A204.1 (cell line): ENCODE data around the gene ROS1.

Source experiments
- FAIRE-seq: peaks from 2 replicates; lab custom pipeline; 2012; peaks lifted over from hg19 to GRCh38; lab: Jason Lieb, UNC

ROS1 gene

DNA sequence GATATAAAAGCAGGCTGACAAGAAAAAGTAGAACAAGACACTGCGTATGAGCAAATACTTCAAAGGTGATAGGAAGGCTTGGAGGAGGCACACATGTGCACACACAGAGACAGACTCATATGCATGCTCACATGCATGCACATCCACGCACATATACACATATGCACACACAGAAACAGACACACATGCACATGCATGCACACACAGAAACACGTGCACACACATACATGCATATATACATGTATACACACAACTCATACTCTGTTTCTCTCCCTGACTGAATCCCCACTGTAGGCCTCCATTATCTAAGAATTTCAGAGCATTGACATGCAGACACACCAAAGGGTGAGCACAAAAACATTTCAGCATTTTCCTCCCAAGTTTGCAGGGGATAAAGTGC is 116.7 kb downstream of the ROS1 start:
- FAIRE-seq: no peak

DNA sequence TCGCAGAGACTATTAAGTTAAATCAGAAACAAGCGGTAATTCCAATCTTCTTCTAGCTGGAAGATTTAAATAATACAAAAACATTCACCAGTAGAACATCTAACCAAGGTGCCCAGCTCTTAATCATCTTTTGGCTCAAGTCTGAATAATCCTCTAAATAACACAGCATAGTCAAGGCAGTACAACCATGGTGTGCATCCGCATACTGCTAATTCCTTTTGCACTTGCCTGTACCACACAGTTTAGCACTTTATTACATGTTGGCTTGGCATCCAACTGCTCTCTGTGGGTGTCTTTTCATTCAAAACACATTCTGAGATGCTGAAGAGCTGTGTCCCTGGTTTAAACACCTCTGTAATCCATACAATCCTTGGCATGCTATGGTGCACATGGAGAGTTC is 118.1 kb downstream of the ROS1 start:
- FAIRE-seq: no peak

DNA sequence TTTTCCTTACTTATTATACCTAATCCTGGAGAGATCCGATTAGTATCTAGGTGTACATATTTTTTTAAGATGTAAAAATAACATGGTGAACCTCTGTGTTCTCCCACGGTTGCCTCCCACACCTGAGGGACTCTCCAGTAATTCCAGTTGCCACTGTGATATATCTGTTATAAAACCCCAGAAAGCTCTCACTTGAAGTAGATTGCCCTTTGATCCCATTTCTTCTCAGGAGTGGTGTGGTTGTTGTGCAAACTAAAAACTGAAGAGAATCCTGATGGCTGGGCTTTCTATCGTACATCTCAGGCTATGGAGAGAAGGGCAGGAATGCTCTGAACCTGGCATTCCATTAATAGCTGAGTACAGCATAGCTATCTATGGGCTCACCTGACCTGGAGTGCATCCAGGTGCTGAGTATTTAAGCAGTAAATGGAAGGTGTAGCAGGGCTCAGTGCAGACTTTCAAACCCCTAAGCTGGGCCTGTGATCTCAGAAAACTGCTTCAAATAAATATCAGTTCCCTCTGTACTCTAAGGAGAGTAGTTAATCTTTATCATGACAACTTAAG is 119.4 kb downstream of the ROS1 start:
- FAIRE-seq: no peak

DNA sequence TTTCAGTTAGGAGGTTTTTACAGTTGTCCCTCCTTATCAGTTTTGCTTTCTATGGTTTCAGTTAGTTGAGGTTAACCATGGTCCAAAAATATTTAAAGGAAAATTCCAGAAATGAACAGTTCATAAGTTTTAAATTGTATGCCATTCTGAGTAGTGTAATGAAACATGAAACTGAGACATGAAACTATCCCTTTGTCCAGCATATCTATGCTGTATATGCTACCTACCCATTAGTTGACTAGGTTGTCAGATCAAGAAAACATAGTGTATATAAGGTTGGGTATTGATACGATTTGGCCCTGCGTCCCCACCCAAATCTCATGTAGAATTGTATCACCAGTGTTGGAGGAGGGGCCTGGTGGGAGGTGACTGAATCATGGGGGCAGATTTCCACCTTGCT is 121.3 kb downstream of the ROS1 start:
- no peak for FAIRE-seq

DNA sequence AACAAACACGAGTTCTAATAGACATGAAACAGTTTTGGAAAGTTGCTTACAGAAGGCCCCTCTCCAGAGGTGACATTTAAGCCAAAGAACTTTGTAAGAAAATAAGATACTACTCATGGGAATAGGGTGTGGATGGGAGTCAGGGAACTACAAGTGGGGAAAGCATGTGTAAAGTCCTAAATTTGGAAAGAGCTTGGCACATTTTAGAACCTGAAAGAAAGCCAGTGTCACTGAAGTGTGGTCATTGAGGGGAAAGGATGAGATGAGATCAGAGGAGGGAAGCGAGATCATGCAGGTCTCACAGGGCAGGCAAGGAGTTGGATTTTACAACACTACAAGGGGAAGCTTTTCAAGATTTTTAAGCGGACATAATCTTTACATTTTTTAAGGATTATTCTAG is 122.4 kb downstream of the ROS1 start:
- FAIRE-seq: no peak

DNA sequence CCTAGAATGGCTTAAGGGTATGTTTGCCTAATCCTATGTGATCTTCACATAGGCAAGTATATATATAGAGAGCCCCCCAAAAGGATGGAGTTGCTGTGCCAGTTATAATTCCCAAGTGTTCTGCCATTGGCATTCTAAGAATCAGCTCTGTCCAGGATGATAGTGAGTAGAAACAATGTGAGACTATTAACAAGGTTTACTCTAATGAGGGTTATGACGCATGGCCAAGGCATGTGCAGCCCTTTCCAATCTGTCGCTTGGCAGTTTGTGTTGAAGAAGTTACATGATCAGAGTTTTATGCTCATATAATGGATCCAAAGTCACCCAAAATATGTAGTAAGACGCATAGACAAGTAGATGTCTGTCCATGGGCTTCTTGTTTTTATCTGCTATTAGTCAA is 126.8 kb downstream of the ROS1 start:
- no peak for FAIRE-seq

DNA sequence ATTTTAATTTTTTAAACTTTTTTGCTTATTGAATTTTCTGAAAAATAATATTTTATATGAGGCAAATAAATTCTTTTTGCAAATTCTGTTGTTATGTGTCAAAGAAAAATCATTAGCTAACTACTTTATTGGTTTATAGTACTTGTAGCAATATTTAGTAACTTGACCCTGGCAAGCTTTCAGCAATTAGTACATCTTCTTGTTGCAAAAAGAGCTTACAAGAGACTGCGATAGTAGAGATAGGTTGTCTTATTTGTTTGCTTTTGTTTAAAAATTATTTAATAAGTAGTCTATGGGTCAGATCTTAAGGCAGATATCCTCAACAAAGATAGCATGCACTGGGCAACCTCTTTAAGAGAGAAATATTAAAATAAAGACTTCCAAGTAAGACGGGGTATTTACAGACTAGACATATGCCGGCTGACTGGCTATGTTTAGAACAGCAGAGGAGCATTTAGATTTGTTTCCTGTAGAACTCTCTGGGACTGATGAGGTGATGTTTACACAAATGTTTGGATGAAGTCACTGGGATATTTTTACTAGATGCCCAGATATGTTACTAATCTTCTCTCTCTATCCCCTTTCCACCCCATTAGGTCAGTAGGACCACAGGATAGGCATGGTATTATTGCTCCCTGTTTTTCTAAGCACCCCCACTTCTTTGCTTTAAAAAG is 135.4 kb downstream of the ROS1 start:
- no peak for FAIRE-seq

DNA sequence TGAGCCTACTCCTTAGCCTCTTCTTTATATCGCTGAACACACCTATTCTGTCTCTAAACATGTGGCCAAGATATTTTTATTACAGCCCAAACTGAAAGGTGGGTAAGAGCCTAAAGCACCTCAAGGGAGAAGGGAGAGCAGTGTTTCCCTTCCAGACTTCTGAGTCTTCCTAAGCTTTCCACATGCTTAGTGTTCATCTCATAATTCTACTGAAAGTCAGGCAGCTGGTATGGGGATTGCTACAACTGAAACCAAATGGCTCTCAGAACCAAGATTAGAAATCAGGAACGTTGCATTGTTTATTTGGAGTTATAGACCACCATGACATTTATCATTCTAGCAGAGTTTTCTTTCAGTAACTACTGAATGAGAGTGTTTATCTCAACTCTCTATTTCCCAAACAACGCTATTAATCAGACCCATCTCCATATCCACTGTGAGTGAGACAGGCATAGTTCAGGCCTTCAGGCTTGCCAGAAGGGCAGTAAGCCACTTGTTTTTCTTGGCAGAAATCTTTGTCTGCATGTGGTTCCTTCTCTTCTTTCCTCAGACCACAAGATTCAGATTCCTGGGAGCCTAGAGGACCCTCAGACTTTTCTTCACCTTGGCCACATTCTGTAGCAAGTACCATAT is 137.5 kb downstream of the ROS1 start:
- no peak for FAIRE-seq

DNA sequence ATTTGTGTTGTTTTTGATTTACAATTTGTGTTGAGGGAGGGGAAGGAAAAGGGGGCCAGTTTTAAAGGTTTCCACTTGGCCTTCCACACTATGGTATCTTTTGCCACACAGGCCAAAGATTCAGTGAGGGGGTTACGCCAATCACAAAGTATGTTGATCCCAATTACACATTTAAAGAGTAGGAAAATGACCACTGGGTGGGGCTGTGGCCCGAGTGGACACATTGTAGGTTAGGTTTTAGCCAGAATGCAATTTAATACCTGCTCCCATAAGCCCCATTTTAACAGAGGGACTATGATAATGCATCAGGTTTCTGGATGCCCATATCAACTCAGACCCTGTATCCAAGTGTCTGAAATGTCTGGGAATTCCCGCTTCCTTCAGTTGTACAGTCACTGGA is 144.8 kb downstream of the ROS1 start:
- no peak for FAIRE-seq

DNA sequence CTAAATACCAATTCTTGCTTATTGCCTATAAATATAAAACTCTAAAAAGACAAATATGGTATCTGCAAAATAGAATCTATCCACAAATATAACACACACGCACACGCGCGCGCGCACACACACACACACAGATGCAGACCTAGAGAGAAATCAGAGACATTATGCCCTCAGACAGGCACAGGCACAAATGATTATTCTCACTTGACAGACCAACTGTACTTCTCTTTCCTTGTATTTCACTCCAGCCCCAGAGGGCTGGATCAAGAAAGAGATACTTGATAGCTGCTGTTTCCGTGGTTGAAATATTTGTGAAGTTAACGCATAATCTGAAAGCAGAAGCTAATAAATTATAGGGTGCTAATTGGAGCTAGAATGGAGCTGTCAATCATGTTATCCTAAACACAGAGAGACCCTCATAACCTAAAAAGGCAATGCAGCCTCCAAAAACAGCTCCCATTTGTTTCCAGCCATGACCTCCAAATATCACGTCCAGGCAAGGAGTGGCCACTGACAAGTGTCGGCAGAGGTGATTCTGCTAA is 148.9 kb downstream of the ROS1 start:
- no peak for FAIRE-seq

DNA sequence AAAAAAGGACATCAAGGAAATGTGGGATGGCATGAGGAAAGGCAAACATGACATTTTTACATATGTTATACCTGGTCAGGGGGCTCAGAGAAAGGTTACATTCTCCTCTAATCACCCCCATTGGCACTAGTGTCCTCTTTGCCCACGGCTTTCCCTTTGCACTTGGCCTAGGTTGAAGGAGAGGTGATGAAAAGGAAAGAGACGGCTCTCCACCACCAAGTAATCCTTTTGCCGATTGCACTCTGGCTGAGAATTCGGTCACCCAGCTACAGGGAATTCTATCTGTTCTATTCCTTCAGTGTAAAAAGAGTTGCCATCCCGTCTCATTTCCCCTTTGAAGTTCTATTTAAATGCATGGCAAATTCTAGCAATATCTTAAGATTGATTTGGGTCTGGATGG is 150.0 kb downstream of the ROS1 start:
- FAIRE-seq: no peak

DNA sequence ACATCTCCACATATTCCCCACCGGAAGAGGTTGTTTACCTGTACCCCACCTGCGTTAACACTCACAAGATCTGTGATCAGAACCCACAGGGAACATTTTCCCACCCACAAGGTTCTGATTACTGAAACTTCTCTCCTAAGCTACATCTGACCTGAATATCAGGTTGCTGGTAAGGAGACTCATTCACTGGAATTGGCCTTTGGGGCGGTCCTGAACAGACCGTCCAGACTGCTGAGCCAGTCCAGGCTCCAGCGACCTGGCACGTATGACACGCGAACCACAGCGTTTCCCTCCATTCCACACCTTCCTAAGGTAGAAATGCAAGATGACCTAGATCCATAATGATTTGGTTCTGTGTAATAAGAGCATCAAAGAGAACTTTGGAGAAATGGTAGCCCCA is 150.5 kb downstream of the ROS1 start:
- FAIRE-seq: no peak

DNA sequence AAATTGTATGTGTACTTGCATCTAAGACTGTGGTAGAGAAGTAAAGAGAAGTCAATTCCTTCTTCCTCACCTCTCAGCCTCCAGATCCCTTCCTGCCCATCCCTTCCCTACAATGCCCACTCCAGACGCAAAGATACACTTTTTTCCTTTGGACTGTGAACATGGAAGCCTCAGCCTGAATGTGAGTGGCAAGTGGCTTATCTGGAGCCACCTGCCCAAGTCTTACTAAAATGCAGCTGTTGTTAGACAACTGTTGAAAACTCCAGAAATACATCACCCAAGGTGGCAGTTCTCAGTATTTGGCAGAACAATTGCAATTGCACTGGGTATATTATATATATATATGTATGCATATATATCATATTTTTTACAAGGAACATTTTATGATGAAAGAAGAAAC is 152.9 kb downstream of the ROS1 start:
- no peak for FAIRE-seq

DNA sequence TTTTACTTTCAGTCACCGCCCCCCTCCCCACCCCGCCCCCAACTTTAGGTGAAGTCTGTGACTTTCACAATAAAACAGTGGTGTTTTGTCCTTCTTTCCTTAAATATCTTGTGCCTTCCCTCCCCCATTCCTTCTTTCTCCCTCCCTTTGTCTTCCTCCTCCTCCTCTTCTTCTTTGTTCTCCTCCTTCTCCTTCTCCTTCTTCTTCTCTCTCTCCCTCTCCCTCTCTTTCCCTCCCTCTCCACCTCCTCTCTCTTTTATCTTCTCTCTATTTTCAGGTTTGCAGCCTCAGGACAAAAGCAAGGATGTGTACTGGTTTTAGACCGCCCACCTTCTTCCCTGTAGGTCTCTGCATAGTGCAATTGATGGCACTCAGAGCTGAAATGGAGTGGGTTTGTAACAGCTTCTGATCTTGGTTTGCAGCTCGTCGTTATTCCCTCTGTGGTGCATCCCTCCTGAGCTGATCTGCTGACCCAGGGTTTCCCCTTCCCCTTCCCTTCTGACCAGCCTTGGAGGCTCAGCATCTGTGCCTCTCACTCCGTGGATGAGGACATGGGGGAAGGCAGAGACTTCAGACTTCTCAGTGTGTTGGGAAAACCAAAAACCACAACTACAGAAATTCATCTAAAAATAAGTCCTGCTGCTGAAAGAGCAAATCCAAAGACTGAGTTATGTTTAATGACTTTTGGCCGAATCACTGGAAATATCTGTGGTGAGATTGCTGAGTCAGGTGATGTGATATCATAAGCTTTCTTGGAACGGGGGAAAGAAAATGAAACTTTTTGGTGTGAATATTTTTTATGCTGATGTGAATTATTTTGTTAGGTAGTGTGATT is 153.5 kb downstream of the ROS1 start:
- FAIRE-seq: no peak

DNA sequence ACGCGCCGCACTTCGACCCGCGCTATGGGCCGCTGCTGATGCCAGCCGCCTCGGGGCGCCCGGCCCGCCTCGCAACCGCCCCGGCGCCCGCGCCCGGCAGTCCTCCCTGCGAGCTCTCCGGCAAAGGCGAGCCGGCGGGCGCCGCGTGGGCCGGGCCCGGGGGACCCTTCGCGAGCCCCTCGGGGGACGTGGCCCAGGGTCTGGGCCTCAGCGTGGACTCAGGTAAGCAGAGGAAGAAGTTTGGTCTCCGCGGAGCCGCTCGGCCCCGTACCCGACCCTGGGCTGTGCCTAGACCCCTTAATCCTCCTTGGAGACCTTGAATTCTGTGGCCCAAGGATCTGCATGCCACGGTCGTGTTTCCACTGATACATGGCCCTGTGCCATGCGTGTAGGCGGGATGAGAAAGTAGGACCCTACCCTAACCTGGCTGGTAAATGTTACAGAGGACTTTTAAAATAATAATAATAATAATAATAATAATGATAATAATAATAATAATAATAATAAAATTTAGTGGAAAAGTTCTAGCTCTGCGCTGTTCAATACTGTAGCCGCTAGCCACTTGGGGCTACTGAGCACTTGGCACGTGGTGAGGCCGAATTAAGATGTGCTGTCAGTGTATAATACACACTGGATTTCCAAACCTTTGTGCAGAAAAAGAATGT is 154.8 kb downstream of the ROS1 start:
- FAIRE-seq: no peak

DNA sequence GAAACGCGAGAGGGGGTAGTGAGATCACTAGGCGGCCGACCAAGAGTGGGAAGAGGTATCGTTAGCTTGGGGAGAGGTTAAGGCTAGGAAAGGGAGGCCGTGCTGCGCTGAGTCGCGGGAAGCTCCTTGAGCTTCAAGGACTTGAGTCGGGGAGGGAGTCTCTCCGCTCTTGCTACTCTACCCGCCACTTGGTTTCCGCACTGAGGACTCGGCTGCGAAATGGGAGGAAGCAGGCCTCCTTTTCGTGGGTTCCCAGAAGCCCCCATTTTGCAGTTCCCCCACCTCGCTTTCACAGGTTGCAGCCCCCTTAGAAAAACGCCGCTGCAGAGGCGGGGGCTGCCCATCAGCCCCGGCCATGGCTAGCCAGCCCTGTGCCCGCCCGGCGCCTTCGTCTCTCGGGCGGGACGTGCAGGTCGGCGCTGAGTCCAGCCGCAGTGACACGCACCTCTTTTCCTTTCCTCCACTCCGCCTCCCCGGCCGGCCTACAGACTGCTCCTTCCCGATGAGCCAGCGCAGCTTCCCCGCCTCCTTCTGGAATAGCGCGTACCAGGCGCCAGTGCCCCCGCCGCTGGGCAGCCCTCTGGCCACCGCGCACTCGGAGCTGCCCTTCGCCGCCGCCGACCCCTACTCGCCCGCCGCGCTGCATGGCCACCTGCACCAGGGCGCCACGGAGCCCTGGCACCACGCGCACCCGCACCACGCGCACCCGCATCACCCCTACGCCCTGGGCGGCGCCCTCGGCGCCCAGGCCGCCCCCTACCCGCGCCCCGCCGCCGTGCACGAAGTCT is 155.5 kb downstream of the ROS1 start:
- no peak for FAIRE-seq

DNA sequence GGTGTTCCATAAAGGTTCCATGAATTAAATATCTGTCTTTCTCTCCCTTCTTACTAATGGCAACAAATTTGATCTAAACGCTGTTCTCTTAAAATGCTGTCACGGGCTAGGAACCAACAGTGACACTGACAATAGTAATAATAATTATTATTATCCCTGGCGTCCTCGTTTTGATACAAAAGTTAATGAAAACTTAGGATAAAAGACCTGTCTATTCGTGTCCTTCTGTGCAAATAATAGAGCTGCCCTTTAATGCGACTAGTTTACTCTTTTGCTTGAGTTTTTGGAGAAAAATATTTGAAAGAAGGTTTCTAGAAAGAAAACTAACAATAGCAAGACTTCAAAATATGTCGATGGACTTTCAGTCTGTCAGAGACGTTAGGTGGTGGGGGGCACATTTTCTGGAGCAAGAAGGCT is 156.1 kb downstream of the ROS1 start:
- no peak for FAIRE-seq

DNA sequence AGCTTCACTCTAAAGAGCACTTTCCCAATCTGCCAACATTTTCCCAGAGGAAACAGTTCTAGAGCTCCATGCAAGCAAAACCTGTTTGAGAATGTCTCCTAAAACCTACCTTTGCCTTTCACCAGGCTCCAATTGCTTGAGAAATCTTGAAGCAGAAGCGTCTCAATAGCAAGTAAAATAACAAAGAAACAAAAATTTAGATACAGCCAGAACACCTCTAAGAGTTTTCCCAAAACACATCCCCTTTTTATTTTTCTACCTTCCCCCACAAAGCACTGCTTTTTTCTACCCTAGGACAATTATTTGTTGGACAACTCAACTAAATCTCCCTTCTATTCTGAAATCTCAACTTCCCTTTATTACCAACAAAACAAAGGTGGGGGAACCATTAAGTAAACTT is 156.8 kb downstream of the ROS1 start:
- no peak for FAIRE-seq

DNA sequence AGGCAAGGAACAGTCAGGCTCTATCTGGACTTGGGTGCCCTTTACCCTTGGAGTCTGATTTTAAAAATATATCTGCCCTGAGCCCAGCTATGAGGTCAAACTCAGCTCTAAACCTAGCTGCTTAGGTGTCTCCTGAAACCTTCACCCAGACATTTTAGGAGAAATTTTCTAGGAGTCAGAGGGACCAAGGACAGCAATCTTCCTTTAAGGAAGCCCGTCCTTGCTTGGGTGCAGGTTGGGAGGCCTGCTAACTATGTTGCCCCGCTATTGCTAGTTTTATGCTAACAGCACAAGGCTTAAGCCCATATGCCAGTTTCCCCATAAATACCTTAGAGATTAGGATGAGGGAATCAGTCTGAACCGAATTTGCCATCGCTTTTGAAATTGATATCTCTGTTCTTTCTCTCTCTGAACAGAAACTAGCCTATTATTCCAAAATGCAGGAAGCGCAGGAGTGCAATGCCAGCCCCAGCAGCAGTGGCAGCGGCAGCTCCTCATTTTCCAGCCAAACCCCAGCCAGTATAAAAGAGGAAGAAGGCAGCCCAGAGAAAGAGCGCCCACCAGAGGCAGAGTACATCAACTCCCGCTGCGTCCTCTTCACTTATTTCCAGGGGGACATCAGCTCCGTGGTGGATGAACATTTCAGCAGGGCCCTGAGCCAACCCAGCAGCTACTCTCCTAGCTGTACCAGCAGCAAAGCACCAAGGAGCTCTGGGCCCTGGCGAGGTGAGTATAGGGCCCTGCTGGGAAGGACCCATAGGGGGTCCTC is 157.8 kb downstream of the ROS1 start:
- FAIRE-seq: no peak

DNA sequence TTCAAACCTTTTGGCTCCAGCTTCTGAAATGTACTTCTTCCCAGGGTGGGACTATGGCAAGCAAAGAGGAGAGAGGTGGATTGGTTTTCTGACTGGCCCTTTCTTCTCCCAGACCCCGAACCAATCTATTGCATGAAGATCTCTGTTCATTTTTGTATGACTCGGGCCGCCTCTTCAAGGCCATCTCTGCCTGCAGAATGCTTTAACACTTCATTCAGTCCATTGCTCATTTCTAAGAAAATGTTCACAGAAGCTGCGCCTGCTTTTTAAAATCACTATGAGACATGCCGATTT is 158.7 kb downstream of the ROS1 start:
- FAIRE-seq: no peak
